K562 (cell line): Measurements from ENCODE around the gene C5orf52. TPM values are rescaled to one million over a fixed set of nuclear protein-coding genes. Genes with fewer than 3 reads are reported as not detected.
A peak's percentile ranks its signal among the peaks of the same experiment; 100 is the strongest.

Experiments
- CC2D1A ChIP-seq: fragments of 450-650 bp; IDR thresholded peaks from 2 replicates; pipeline ENCODE4 v1.6.1; 2017; ENCODE audit warnings: mild to moderate bottlenecking
- polyA plus RNA-seq, 8 experiments: library from polyadenylated mRNA; depleted of rRNA in 4 of 8; stranded (reverse) in 5 of 8; unstranded in 3 of 8; fragments of >200 nt; fragmentation: Nextera tagmentation in 2 of 8; fragmentation: Illumina TruSeq in 1 of 8; extraction: Ambion mirVana in 2 of 8; extraction: Trizol in 1 of 8; gene quantifications; 2 replicates each; pipeline versions ENCODE4 v1.2.1 to v1.2.3, GENCODE V29; 2011 to 2014; ENCODE audit warnings: inconsistent platforms in 1 of 8, missing spikeins in 1 of 8
- total RNA-seq, 7 experiments: library from RNA; depleted of rRNA in 6 of 7; stranded (reverse); fragments of >200 nt in 6 of 7; fragmentation: Illumina TruSeq in 2 of 7; extraction: Trizol in 2 of 7; gene quantifications; 2 replicates each; pipeline versions ENCODE4 v1.2.1 to v1.2.3, GENCODE V29; 2011 to 2021; ENCODE audit warnings: low replicate concordance in 1 of 7

The C5orf52 gene
- total and polyA plus RNA-seq, 9 of the 15 experiments (the other 6 are each of a cell fraction or from before 2014, with no cell fraction given), result not detected

DNA sequence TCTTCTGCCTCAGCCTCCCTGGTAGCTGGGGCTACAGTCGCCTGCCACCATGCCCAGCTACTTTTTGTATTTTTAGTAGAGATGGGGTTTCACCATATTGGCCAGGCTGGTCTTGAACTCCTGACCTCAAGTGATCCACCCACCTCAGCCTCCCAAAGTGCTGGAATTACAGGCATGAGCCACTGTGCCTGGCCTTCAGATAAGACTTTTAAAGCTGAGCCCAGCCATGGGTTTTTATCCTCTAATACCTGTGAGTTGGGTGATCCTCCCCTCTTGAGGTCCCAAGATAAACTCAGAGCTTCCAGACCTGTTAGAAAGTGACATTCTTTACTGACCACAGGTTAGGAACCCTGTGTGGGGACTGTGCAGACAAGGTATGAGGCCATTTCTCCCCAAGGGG, 56.5 kb downstream of the C5orf52 start (continued):
- peak; percentile 35; the same call in 1 of the 2 replicates for TF ChIP-seq CC2D1A

Other genes starting within 250 kb of the C5orf52 start
- gene NIPAL4, start 211.3 kb upstream of the C5orf52 start, total RNA-seq (2014; rRNA removed), result not detected in 2 replicates
- gene NIPAL4, start 211.3 kb upstream of the C5orf52 start, total RNA-seq (2014; rRNA removed; fragmentation: Illumina TruSeq; extraction: Trizol), result not detected in 2 replicates
- not detected in 2 replicates for gene NIPAL4, start 211.3 kb upstream of the C5orf52 start, total RNA-seq (2015; rRNA removed; fragmentation: Illumina TruSeq; extraction: Trizol)
- not detected in 2 replicates for gene NIPAL4, start 211.3 kb upstream of the C5orf52 start, total RNA-seq (2021)
- not detected in 2 replicates for gene NIPAL4, start 211.3 kb upstream of the C5orf52 start, polyA plus RNA-seq (2011; rRNA removed)
- gene NIPAL4, start 211.3 kb upstream of the C5orf52 start, polyA plus RNA-seq (2014; fragmentation: Illumina TruSeq; extraction: Trizol), result not detected in 2 replicates
- gene NIPAL4, start 211.3 kb upstream of the C5orf52 start, polyA plus RNA-seq (2014; fragmentation: Nextera tagmentation; extraction: Ambion mirVana), result not detected
- gene NIPAL4, start 211.3 kb upstream of the C5orf52 start, polyA plus RNA-seq (2014; rRNA removed), result not detected in 2 replicates
- 0.36 and 0.65 TPM in 2 replicates for gene ADAM19, start 95.8 kb upstream of the C5orf52 start, total RNA-seq (2014; rRNA removed)
- gene ADAM19, start 95.8 kb upstream of the C5orf52 start, total RNA-seq (2014; rRNA removed; fragmentation: Illumina TruSeq; extraction: Trizol), result 0.38 and 0.44 TPM in 2 replicates
- gene ADAM19, start 95.8 kb upstream of the C5orf52 start, total RNA-seq (2015; rRNA removed; fragmentation: Illumina TruSeq; extraction: Trizol), result 0.43 and 0.53 TPM in 2 replicates
- gene ADAM19, start 95.8 kb upstream of the C5orf52 start, total RNA-seq (2021), result 1.0 and 1.1 TPM in 2 replicates
- gene ADAM19, start 95.8 kb upstream of the C5orf52 start, polyA plus RNA-seq (2011; rRNA removed), result 0.11 and 0.24 TPM in 2 replicates
- 0.58 TPM in 2 replicates for gene ADAM19, start 95.8 kb upstream of the C5orf52 start, polyA plus RNA-seq (2014; fragmentation: Illumina TruSeq; extraction: Trizol)
- under 1 TPM; 0.11 to 0.24 TPM for gene ADAM19, start 95.8 kb upstream of the C5orf52 start, polyA plus RNA-seq (2014; fragmentation: Nextera tagmentation; extraction: Ambion mirVana)
- 0.30 and 0.89 TPM in 2 replicates for gene ADAM19, start 95.8 kb upstream of the C5orf52 start, polyA plus RNA-seq (2014; rRNA removed)
- gene SOX30, start 19.1 kb upstream of the C5orf52 start, total RNA-seq (2014; rRNA removed), result not detected in 2 replicates
- not detected in 2 replicates for gene SOX30, start 19.1 kb upstream of the C5orf52 start, total RNA-seq (2014; rRNA removed; fragmentation: Illumina TruSeq; extraction: Trizol)
- gene SOX30, start 19.1 kb upstream of the C5orf52 start, total RNA-seq (2015; rRNA removed; fragmentation: Illumina TruSeq; extraction: Trizol), result not detected in 2 replicates
- not detected in 2 replicates for gene SOX30, start 19.1 kb upstream of the C5orf52 start, total RNA-seq (2021)
- not detected in 2 replicates for gene SOX30, start 19.1 kb upstream of the C5orf52 start, polyA plus RNA-seq (2011; rRNA removed)
- gene SOX30, start 19.1 kb upstream of the C5orf52 start, polyA plus RNA-seq (2014; fragmentation: Illumina TruSeq; extraction: Trizol), result not detected in 2 replicates
- not detected for gene SOX30, start 19.1 kb upstream of the C5orf52 start, polyA plus RNA-seq (2014; fragmentation: Nextera tagmentation; extraction: Ambion mirVana)
- not detected in 2 replicates for gene SOX30, start 19.1 kb upstream of the C5orf52 start, polyA plus RNA-seq (2014; rRNA removed)
- gene THG1L, start 59.9 kb downstream of the C5orf52 start, total RNA-seq (2014; rRNA removed), result 24.8 and 32.7 TPM in 2 replicates
- gene THG1L, start 59.9 kb downstream of the C5orf52 start, total RNA-seq (2014; rRNA removed; fragmentation: Illumina TruSeq; extraction: Trizol), result 27.8 and 31.7 TPM in 2 replicates
- gene THG1L, start 59.9 kb downstream of the C5orf52 start, total RNA-seq (2015; rRNA removed; fragmentation: Illumina TruSeq; extraction: Trizol), result 23.0 and 28.0 TPM in 2 replicates
- gene THG1L, start 59.9 kb downstream of the C5orf52 start, total RNA-seq (2021), result 21.8 and 22.4 TPM in 2 replicates
- gene THG1L, start 59.9 kb downstream of the C5orf52 start, polyA plus RNA-seq (2011; rRNA removed), result 24.7 and 31.6 TPM in 2 replicates
- gene THG1L, start 59.9 kb downstream of the C5orf52 start, polyA plus RNA-seq (2014; fragmentation: Illumina TruSeq; extraction: Trizol), result 25.9 and 27.5 TPM in 2 replicates
- gene THG1L, start 59.9 kb downstream of the C5orf52 start, polyA plus RNA-seq (2014; fragmentation: Nextera tagmentation; extraction: Ambion mirVana), result 10 to 100 TPM; 26.5 to 40.7 TPM
- 35.3 and 38.1 TPM in 2 replicates for gene THG1L, start 59.9 kb downstream of the C5orf52 start, polyA plus RNA-seq (2014; rRNA removed)
- gene LSM11, start 72.2 kb downstream of the C5orf52 start, total RNA-seq (2014; rRNA removed), result 4.3 and 4.7 TPM in 2 replicates
- 6.3 and 8.2 TPM in 2 replicates for gene LSM11, start 72.2 kb downstream of the C5orf52 start, total RNA-seq (2014; rRNA removed; fragmentation: Illumina TruSeq; extraction: Trizol)
- gene LSM11, start 72.2 kb downstream of the C5orf52 start, total RNA-seq (2015; rRNA removed; fragmentation: Illumina TruSeq; extraction: Trizol), result 4.8 and 5.1 TPM in 2 replicates
- gene LSM11, start 72.2 kb downstream of the C5orf52 start, total RNA-seq (2021), result 6.2 and 6.7 TPM in 2 replicates
- 7.5 and 9.4 TPM in 2 replicates for gene LSM11, start 72.2 kb downstream of the C5orf52 start, polyA plus RNA-seq (2011; rRNA removed)
- 4.7 and 5.0 TPM in 2 replicates for gene LSM11, start 72.2 kb downstream of the C5orf52 start, polyA plus RNA-seq (2014; fragmentation: Illumina TruSeq; extraction: Trizol)
- 1 to 10 TPM; 1.8 to 2.6 TPM for gene LSM11, start 72.2 kb downstream of the C5orf52 start, polyA plus RNA-seq (2014; fragmentation: Nextera tagmentation; extraction: Ambion mirVana)
- gene LSM11, start 72.2 kb downstream of the C5orf52 start, polyA plus RNA-seq (2014; rRNA removed), result 4.3 and 4.6 TPM in 2 replicates
- gene CLINT1, start 187.6 kb downstream of the C5orf52 start, total RNA-seq (2014; rRNA removed), result 47.5 and 62.6 TPM in 2 replicates
- 72.9 and 76.9 TPM in 2 replicates for gene CLINT1, start 187.6 kb downstream of the C5orf52 start, total RNA-seq (2014; rRNA removed; fragmentation: Illumina TruSeq; extraction: Trizol)
- 66.7 and 71.4 TPM in 2 replicates for gene CLINT1, start 187.6 kb downstream of the C5orf52 start, total RNA-seq (2015; rRNA removed; fragmentation: Illumina TruSeq; extraction: Trizol)
- gene CLINT1, start 187.6 kb downstream of the C5orf52 start, total RNA-seq (2021), result 70.4 and 73.2 TPM in 2 replicates
- gene CLINT1, start 187.6 kb downstream of the C5orf52 start, polyA plus RNA-seq (2011; rRNA removed), result 125 and 162 TPM in 2 replicates
- 104 and 120 TPM in 2 replicates for gene CLINT1, start 187.6 kb downstream of the C5orf52 start, polyA plus RNA-seq (2014; fragmentation: Illumina TruSeq; extraction: Trizol)
- gene CLINT1, start 187.6 kb downstream of the C5orf52 start, polyA plus RNA-seq (2014; fragmentation: Nextera tagmentation; extraction: Ambion mirVana), result 10 to 100 TPM; 23.6 to 24.5 TPM
- 69.5 and 78.9 TPM in 2 replicates for gene CLINT1, start 187.6 kb downstream of the C5orf52 start, polyA plus RNA-seq (2014; rRNA removed)